K562 treated with DMSO at 1 percent for 12 hours (cell line): ENCODE results near the gene SLCO1B1. TPM values are rescaled to one million over a fixed set of nuclear protein-coding genes. Genes with fewer than 3 reads are reported as not detected.

Experiments used
- total RNA-seq: library from RNA; unstranded; fragments of 300-600 nt; gene quantifications from 2 replicates; pipeline ENCODE4 v1.2.3, GENCODE V29; 2022; ENCODE audit not compliant: insufficient read depth

Gene SLCO1B1, protein sequence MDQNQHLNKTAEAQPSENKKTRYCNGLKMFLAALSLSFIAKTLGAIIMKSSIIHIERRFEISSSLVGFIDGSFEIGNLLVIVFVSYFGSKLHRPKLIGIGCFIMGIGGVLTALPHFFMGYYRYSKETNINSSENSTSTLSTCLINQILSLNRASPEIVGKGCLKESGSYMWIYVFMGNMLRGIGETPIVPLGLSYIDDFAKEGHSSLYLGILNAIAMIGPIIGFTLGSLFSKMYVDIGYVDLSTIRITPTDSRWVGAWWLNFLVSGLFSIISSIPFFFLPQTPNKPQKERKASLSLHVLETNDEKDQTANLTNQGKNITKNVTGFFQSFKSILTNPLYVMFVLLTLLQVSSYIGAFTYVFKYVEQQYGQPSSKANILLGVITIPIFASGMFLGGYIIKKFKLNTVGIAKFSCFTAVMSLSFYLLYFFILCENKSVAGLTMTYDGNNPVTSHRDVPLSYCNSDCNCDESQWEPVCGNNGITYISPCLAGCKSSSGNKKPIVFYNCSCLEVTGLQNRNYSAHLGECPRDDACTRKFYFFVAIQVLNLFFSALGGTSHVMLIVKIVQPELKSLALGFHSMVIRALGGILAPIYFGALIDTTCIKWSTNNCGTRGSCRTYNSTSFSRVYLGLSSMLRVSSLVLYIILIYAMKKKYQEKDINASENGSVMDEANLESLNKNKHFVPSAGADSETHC
- not detected in 2 replicates for total RNA-seq

DNA sequence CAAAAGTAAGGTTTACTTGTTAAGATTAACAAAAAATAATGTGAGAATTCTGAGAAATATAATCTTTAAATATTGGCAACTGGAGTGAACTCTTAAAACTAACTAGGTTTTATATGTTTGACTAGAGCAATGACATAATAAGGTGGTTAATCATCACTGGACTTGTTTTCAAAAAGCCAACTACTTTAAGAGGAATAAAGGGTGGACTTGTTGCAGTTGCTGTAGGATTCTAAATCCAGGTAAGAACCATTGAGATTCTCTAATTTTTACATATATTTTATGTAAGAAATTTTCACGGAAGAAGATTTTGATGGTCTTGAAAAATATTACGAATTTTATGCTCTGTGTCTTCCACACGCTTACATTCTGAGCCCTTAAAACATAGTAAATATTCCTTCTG lies at the start of gene SLCO1B1:
SLCO1B1 (plus strand) TSS at position 197 of the 400 bp plus-strand sequence. CDS start 10,381 bp downstream, outside the sequence.

Other genes starting within 250 kb of the SLCO1B1 start
- 2.1 and 6.7 TPM in 2 replicates for gene SLCO1A2, start 203.7 kb downstream of the SLCO1B1 start, total RNA-seq
- not detected in 2 replicates for gene IAPP, start 241.7 kb downstream of the SLCO1B1 start, total RNA-seq